Activated CD4-positive, alpha-beta memory T cell treated with anti-CD3 and anti-CD28 coated beads, Interleukin-2, amount 10 ng/mL, durations not matched to agents 7 days and 5 days (primary cell): Measurements from ENCODE around the gene MATCAP1. TPM values are rescaled to one million over a fixed set of nuclear protein-coding genes. Genes with fewer than 3 reads are reported as not detected.

Experiments
- CTCF ChIA-PET: fragments of 350-600 bp; sonication (Branson Sonifier 250); formaldehyde crosslinking; loops from one replicate; lab custom pipeline; 2021; ENCODE audit warnings: antibody characterized with exemption, inconsistent platforms; lab: Charles Lee
- POLR2A ChIA-PET: fragments of 350-600 bp; sonication (Branson Sonifier 250); formaldehyde crosslinking; loops from one replicate; lab custom pipeline; 2021; ENCODE audit warnings: antibody characterized with exemption; lab: Charles Lee
- DNase-seq: peaks from one replicate; pipeline ENCODE4 v3.0.0-alpha.2; 2020
- H3K27ac Mint-ChIP-seq: one replicate; pipeline ENCODE4 v1.8.0; 2021; ENCODE audit warnings: mild to moderate bottlenecking, mixed read lengths
- H3K27me3 Mint-ChIP-seq: one replicate; pipeline ENCODE4 v1.8.0; 2021; ENCODE audit warnings: mixed read lengths
- H3K36me3 Mint-ChIP-seq: one replicate; pipeline ENCODE4 v1.8.0; 2021; ENCODE audit warnings: low read depth, mixed read lengths
- H3K4me1 Mint-ChIP-seq: one replicate; pipeline ENCODE4 v1.8.0; 2021; ENCODE audit warnings: mixed read lengths
- H3K4me3 Mint-ChIP-seq: one replicate; pipeline ENCODE4 v1.8.0; 2021; ENCODE audit warnings: mild to moderate bottlenecking, mixed read lengths
- H3K9me3 Mint-ChIP-seq: one replicate; pipeline ENCODE4 v1.8.0; 2021; ENCODE audit warnings: mixed read lengths
- total RNA-seq, 2 experiments: library from RNA; stranded (reverse); gene quantifications; one replicate each; pipeline ENCODE4 v1.2.3, GENCODE V29; 2021

MATCAP1 gene
- total RNA-seq, 2 experiments from 2014 or later = 63.9 to 70.9 TPM

GRCh38 chr16:67167588-67167987 lies 16.2 kb downstream of the MATCAP1 start:
- Mint-ChIP-seq H3K4me1 (peaks cover 62% of the 10 kb centered on the region), H3K27me3 (peaks cover 50% of the 10 kb centered on the region), H3K9me3 (no peaks in the 10 kb centered on the region), H3K27ac (no peak overlapping the region), H3K36me3 (peaks cover 38% of the 10 kb centered on the region), H3K4me3 (no peak overlapping the region)
- CTCF ChIA-PET = interaction anchor here (1.1 to 1.8 kb wide), 3 partner anchors 12 to 17 kb away, joined by 3 to 6 read pairs (median 5); no protein-coding TSS in a partner anchor
- POLR2A ChIA-PET = interaction anchor here (0.9 to 13.2 kb wide), 5 partner anchors 5 to 139 kb away, joined by 3 to 204 read pairs (median 57); partner anchors contain the start of genes B3GNT9, FBXL8, HSF4 and MATCAP1
- no peak for DNase-seq

GRCh38 chr16:67166598-67167168 lies 17.1 kb downstream of the MATCAP1 start:
- Mint-ChIP-seq H3K9me3 (no peaks in the 10 kb centered on the region), H3K4me1 (peaks cover 67% of the 10 kb centered on the region), H3K36me3 (peaks cover 42% of the 10 kb centered on the region), H3K27me3 (peaks cover 50% of the 10 kb centered on the region), H3K4me3 (peak overlapping the region; percentile 17), H3K27ac (no peak overlapping the region)
- ChIA-PET CTCF (interaction anchor here (4.8 kb wide), 1 partner anchor 13 kb away, joined by 32 read pairs; no protein-coding TSS in a partner anchor), POLR2A (interaction anchor here (0.9 to 12.7 kb wide), 3 partner anchors 7 to 138 kb away, joined by 3 to 204 read pairs (median 3); partner anchors contain the start of genes B3GNT9 and NOL3)
- no peak for DNase-seq

GRCh38 chr16:67166110-67166547 lies 17.6 kb downstream of the MATCAP1 start:
- CTCF ChIA-PET = interaction anchor here (4.8 kb wide), 1 partner anchor 12 kb away, joined by 32 read pairs; no protein-coding TSS in a partner anchor
- no peak for DNase-seq
- POLR2A ChIA-PET = interaction anchor here (12.7 kb wide), 1 partner anchor 7 kb away, joined by 204 read pairs; the partner anchor contains the start of gene NOL3
- Mint-ChIP-seq H3K9me3 (no peaks in the 10 kb centered on the region), H3K36me3 (peaks cover 42% of the 10 kb centered on the region), H3K4me3 (peak overlapping the region; percentile 37), H3K27ac (no peak overlapping the region), H3K27me3 (peaks cover 44% of the 10 kb centered on the region), H3K4me1 (peaks cover 65% of the 10 kb centered on the region)

GRCh38 chr16:67165121-67166078 lies 18.4 kb downstream of the MATCAP1 start:
- no peaks in the 10 kb centered on the region for H3K9me3 Mint-ChIP-seq
- H3K36me3 Mint-ChIP-seq = peaks cover 44% of the 10 kb centered on the region
- H3K4me1 Mint-ChIP-seq = peaks cover 63% of the 10 kb centered on the region
- CTCF ChIA-PET = interaction anchor here (0.7 to 4.8 kb wide), 4 partner anchors 9 to 180 kb away, joined by 3 to 32 read pairs (median 4); no protein-coding TSS in a partner anchor
- peaks cover 39% of the 10 kb centered on the region for H3K27me3 Mint-ChIP-seq
- peak overlapping the region; percentile 51 for H3K4me3 Mint-ChIP-seq
- no peak overlapping the region for H3K27ac Mint-ChIP-seq
- POLR2A ChIA-PET = interaction anchor here (1.8 to 12.7 kb wide), 2 partner anchors 8 to 11 kb away, joined by 7 to 204 read pairs; partner anchors contain the start of gene NOL3
- DNase-seq = no peak

- peaks cover 57% of the 10 kb centered on the region for H3K4me1 Mint-ChIP-seq
- peaks cover 34% of the 10 kb centered on the region for H3K27me3 Mint-ChIP-seq
- no peaks in the 10 kb centered on the region for H3K9me3 Mint-ChIP-seq
- peak; percentile 46 for DNase-seq
- ChIA-PET POLR2A (interaction anchor here (0.9 to 12.7 kb wide), 4 partner anchors 9 to 151 kb away, joined by 3 to 204 read pairs (median 5); partner anchors contain the start of gene NOL3), CTCF (interaction anchor here (0.7 to 4.8 kb wide), 4 partner anchors 10 to 179 kb away, joined by 3 to 32 read pairs (median 4); no protein-coding TSS in a partner anchor)
- H3K36me3 Mint-ChIP-seq = peaks cover 41% of the 10 kb centered on the region
- H3K4me3 Mint-ChIP-seq = peak within 1 kb of the TSS; percentile 63
- H3K27ac Mint-ChIP-seq = peak within 1 kb of the TSS; percentile 45
Measured at GRCh38 chr16:67164599-67165061, 19.1 kb downstream of the MATCAP1 start, which contains the start of gene HSF4. TSS of gene HSF4 (plus strand) at chr16:67164745. CDS start at chr16:67164812, 67 bp downstream.

- Mint-ChIP-seq H3K4me3 (peak overlapping the region; percentile 63), H3K36me3 (peaks cover 40% of the 10 kb centered on the region), H3K9me3 (no peaks in the 10 kb centered on the region), H3K27me3 (peaks cover 34% of the 10 kb centered on the region), H3K4me1 (peaks cover 53% of the 10 kb centered on the region), H3K27ac (peak overlapping the region; percentile 45)
- ChIA-PET CTCF (interaction anchor here (1.5 to 6.9 kb wide), 5 partner anchors 10 to 28 kb away, joined by 4 to 56 read pairs (median 15); partner anchors contain the start of genes B3GNT9, E2F4 and MATCAP1), POLR2A (interaction anchor here (0.9 to 12.7 kb wide), 12 partner anchors 9 to 317 kb away, joined by 3 to 204 read pairs (median 5); partner anchors contain the start of genes ATP6V0D1, B3GNT9, CBFB and MATCAP1)
- no peak for DNase-seq
Measured at GRCh38 chr16:67163999-67164558, 19.7 kb downstream of the MATCAP1 start.

- H3K4me1 Mint-ChIP-seq = peaks cover 54% of the 10 kb centered on the region
- peaks cover 44% of the 10 kb centered on the region for H3K36me3 Mint-ChIP-seq
- CTCF ChIA-PET = interaction anchor here (0.9 to 6.9 kb wide), 8 partner anchors 10 to 202 kb away, joined by 3 to 56 read pairs (median 6); partner anchors contain the start of genes B3GNT9, CES3, E2F4 and MATCAP1
- DNase-seq = peak; percentile 72
- peak overlapping the region; percentile 63 for H3K4me3 Mint-ChIP-seq
- H3K27ac Mint-ChIP-seq = peak overlapping the region; percentile 45
- no peaks in the 10 kb centered on the region for H3K9me3 Mint-ChIP-seq
- POLR2A ChIA-PET = interaction anchor here (1.1 to 12.7 kb wide), 13 partner anchors 9 to 318 kb away, joined by 3 to 204 read pairs (median 5); partner anchors contain the start of genes ATP6V0D1, B3GNT9, CBFB and MATCAP1
- peaks cover 30% of the 10 kb centered on the region for H3K27me3 Mint-ChIP-seq
Measured at GRCh38 chr16:67163164-67163998, 20.4 kb downstream of the MATCAP1 start.

GRCh38 chr16:67162506-67163163 lies 21.1 kb downstream of the MATCAP1 start:
- Mint-ChIP-seq H3K27me3 (peaks cover 28% of the 10 kb centered on the region), H3K9me3 (no peaks in the 10 kb centered on the region), H3K4me3 (peak overlapping the region; percentile 96), H3K4me1 (peaks cover 60% of the 10 kb centered on the region), H3K36me3 (peaks cover 49% of the 10 kb centered on the region), H3K27ac (no peak overlapping the region)
- no peak for DNase-seq
- CTCF ChIA-PET = interaction anchor here (0.9 to 6.9 kb wide), 8 partner anchors 9 to 202 kb away, joined by 3 to 56 read pairs (median 6); partner anchors contain the start of genes B3GNT9, CES3, E2F4 and MATCAP1
- POLR2A ChIA-PET = interaction anchor here (1.1 to 12.7 kb wide), 12 partner anchors 9 to 318 kb away, joined by 3 to 204 read pairs (median 5); partner anchors contain the start of genes ATP6V0D1, B3GNT9, CBFB and MATCAP1

GRCh38 chr16:67161595-67162058 lies 22.1 kb downstream of the MATCAP1 start:
- ChIA-PET POLR2A (interaction anchor here (1.7 to 12.7 kb wide), 4 partner anchors 12 to 144 kb away, joined by 11 to 204 read pairs (median 41); partner anchors contain the start of genes MATCAP1 and NOL3), CTCF (interaction anchor here (1.7 to 6.9 kb wide), 5 partner anchors 8 to 185 kb away, joined by 4 to 56 read pairs (median 15); partner anchors contain the start of genes MATCAP1 and NOL3)
- Mint-ChIP-seq H3K36me3 (peaks cover 51% of the 10 kb centered on the region), H3K27ac (no peak overlapping the region), H3K27me3 (peaks cover 21% of the 10 kb centered on the region), H3K4me3 (peak overlapping the region; percentile 96), H3K9me3 (no peaks in the 10 kb centered on the region), H3K4me1 (peaks cover 64% of the 10 kb centered on the region)
- DNase-seq = no peak
